H9 (cell line): Measurements from ENCODE around the gene OR2T1. TPM values are rescaled to one million over a fixed set of nuclear protein-coding genes. Genes with fewer than 3 reads are reported as not detected.

Experiments
- DNase-seq: peaks from one replicate; pipeline ENCODE4 v3.0.0-alpha.2; 2017
- H2AFZ ChIP-seq: one replicate; pipeline ENCODE4 v1.6.1; 2013; ENCODE audit warnings: mild to moderate bottlenecking, low read length, control low read depth, moderate library complexity
- H2AK5ac ChIP-seq: 2 replicates; pipeline ENCODE4 v1.6.1; 2013; ENCODE audit warnings: low read length, control low read depth, mixed read lengths; ENCODE audit not compliant: insufficient read length
- H2BK120ac ChIP-seq: one replicate; pipeline ENCODE4 v1.6.1; 2013; ENCODE audit warnings: low read depth, mild to moderate bottlenecking, low read length, control low read depth, inconsistent platforms; ENCODE audit not compliant: poor library complexity, severe bottlenecking
- H2BK12ac ChIP-seq: 2 replicates; pipeline ENCODE4 v1.6.1; 2013; ENCODE audit warnings: low read length, control low read depth, mixed read lengths, low read depth; ENCODE audit not compliant: insufficient read length
- H2BK15ac ChIP-seq: 2 replicates; pipeline ENCODE4 v1.6.1; 2013; ENCODE audit warnings: low read depth, low read length, control low read depth
- H2BK20ac ChIP-seq: one replicate; pipeline ENCODE4 v1.6.1; 2013; ENCODE audit warnings: low read depth, mild to moderate bottlenecking, low read length, control low read depth, inconsistent platforms; ENCODE audit not compliant: poor library complexity, severe bottlenecking
- H2BK5ac ChIP-seq: 2 replicates; pipeline ENCODE4 v1.6.1; 2013; ENCODE audit warnings: low read length, control low read depth, mixed read lengths; ENCODE audit not compliant: insufficient read length
- H3K14ac ChIP-seq: 2 replicates; pipeline ENCODE4 v1.6.1; 2013; ENCODE audit warnings: low read length, control low read depth; ENCODE audit not compliant: insufficient read depth
- H3K18ac ChIP-seq: 2 replicates; pipeline ENCODE4 v1.6.1; 2013; ENCODE audit warnings: low read depth, mild to moderate bottlenecking, mixed read lengths, low read length, control low read depth; ENCODE audit not compliant: insufficient read length
- H3K23ac ChIP-seq: 2 replicates; pipeline ENCODE4 v1.6.1; 2013; ENCODE audit warnings: low read length, control low read depth, mixed read lengths, low read depth; ENCODE audit not compliant: insufficient read length
- H3K23me2 ChIP-seq: 2 replicates; pipeline ENCODE4 v1.6.1; 2013; ENCODE audit warnings: low read depth, mild to moderate bottlenecking, mixed read lengths, low read length, control low read depth; ENCODE audit not compliant: insufficient read length, poor library complexity, severe bottlenecking
- H3K27ac ChIP-seq: 2 replicates; pipeline ENCODE4 v1.5.1; 2013; ENCODE audit warnings: low read length, control low read depth, mixed read lengths, low read depth; ENCODE audit not compliant: insufficient read length
- H3K27me3 ChIP-seq: 2 replicates; pipeline ENCODE4 v1.6.1; 2013; ENCODE audit warnings: low read length, control low read depth, inconsistent platforms; ENCODE audit not compliant: insufficient read depth
- H3K4ac ChIP-seq: 2 replicates; pipeline ENCODE4 v1.6.1; 2013; ENCODE audit warnings: low read depth, mild to moderate bottlenecking, control low read depth, inconsistent platforms, low read length, moderate library complexity
- H3K4me1 ChIP-seq: 2 replicates; pipeline ENCODE4 v1.6.1; 2013; ENCODE audit warnings: low read length, control low read depth, inconsistent platforms; ENCODE audit not compliant: insufficient read depth
- H3K4me2 ChIP-seq: 2 replicates; pipeline ENCODE4 v1.6.1; 2013; ENCODE audit warnings: low read length, control low read depth, mixed read lengths; ENCODE audit not compliant: insufficient read length, insufficient read depth
- H3K56ac ChIP-seq: 2 replicates; pipeline ENCODE4 v1.6.1; 2013; ENCODE audit warnings: low read depth, mild to moderate bottlenecking, mixed read lengths, low read length, control low read depth; ENCODE audit not compliant: insufficient read length
- H3K79me1 ChIP-seq: 2 replicates; pipeline ENCODE4 v1.6.1; 2013; ENCODE audit warnings: low read depth, mild to moderate bottlenecking, moderate library complexity, low read length, control low read depth, inconsistent platforms; ENCODE audit not compliant: insufficient read depth, poor library complexity, severe bottlenecking
- H3K79me2 ChIP-seq: 2 replicates; pipeline ENCODE4 v1.6.1; 2013; ENCODE audit warnings: low read length, control low read depth, inconsistent platforms; ENCODE audit not compliant: insufficient read depth
- H3K9ac ChIP-seq: 2 replicates; pipeline ENCODE4 v1.6.1; 2013; ENCODE audit warnings: low read length, control low read depth, mixed read lengths; ENCODE audit not compliant: insufficient read length; ENCODE audit errors: extremely low read depth
- H3K9me3 ChIP-seq: one replicate; pipeline ENCODE4 v1.6.1; 2013; ENCODE audit warnings: low read depth, low read length, inconsistent platforms; ENCODE audit not compliant: control insufficient read depth
- H3T11ph ChIP-seq: one replicate; pipeline ENCODE4 v1.6.1; 2013; ENCODE audit warnings: mild to moderate bottlenecking, low read length, control low read depth, inconsistent platforms
- H4K20me1 ChIP-seq: one replicate; pipeline ENCODE4 v1.6.1; 2013; ENCODE audit not compliant: control insufficient read depth, insufficient read length, insufficient read depth
- H4K5ac ChIP-seq: 2 replicates; pipeline ENCODE4 v1.6.1; 2013; ENCODE audit warnings: low read depth, mild to moderate bottlenecking, mixed read lengths, low read length, control low read depth; ENCODE audit not compliant: insufficient read length
- H4K8ac ChIP-seq: replicated peaks from 2 replicates; pipeline ENCODE4 v1.6.1; 2013; ENCODE audit warnings: low read length, control low read depth, mixed read lengths, low read depth; ENCODE audit not compliant: insufficient read length
- H4K91ac ChIP-seq: 2 replicates; pipeline ENCODE4 v1.6.1; 2013; ENCODE audit warnings: low read depth, mild to moderate bottlenecking, moderate library complexity, mixed read lengths, low read length, control low read depth; ENCODE audit not compliant: insufficient read length
- H3K27ac Mint-ChIP-seq, 3 experiments: 2 replicates in 2 of 3; 3 replicates in 1 of 3; pipeline ENCODE4 v1.8.0; 2020 to 2021; ENCODE audit warnings: mixed read lengths in 3 of 3, mild to moderate bottlenecking in 1 of 3, moderate library complexity in 1 of 3
- H3K27me3 Mint-ChIP-seq: 2 replicates; pipeline ENCODE4 v1.8.0; 2021; ENCODE audit warnings: low read depth, mild to moderate bottlenecking, moderate library complexity, mixed read lengths
- H3K36me3 Mint-ChIP-seq, 3 experiments: 2 replicates in 2 of 3; 3 replicates in 1 of 3; pipeline ENCODE4 v1.8.0; 2020 to 2021; ENCODE audit warnings: low read depth in 3 of 3, mixed read lengths in 3 of 3; ENCODE audit not compliant: insufficient read depth in 1 of 3
- H3K4me1 Mint-ChIP-seq, 2 experiments: 2 replicates each; pipeline ENCODE4 v1.8.0; 2020; ENCODE audit warnings: mixed read lengths in 2 of 2
- H3K4me3 Mint-ChIP-seq, 2 experiments: 2 replicates in 1 of 2; 3 replicates in 1 of 2; pipeline ENCODE4 v1.8.0; 2020 to 2021; ENCODE audit warnings: mild to moderate bottlenecking in 2 of 2, mixed read lengths in 2 of 2, moderate library complexity in 1 of 2
- H3K9me3 Mint-ChIP-seq, 2 experiments: 2 replicates in 1 of 2; 3 replicates in 1 of 2; pipeline ENCODE4 v1.8.0; 2020; ENCODE audit warnings: mild to moderate bottlenecking in 2 of 2, mixed read lengths in 2 of 2, moderate library complexity in 1 of 2
- WGBS: extraction: QIAGEN DNeasy Blood & Tissue Kit; methylation state at CpG from one replicate; pipeline ENCODE4 v1.1.7; 2013; ENCODE audit warnings: missing lambda C conversion rate, low lambda C conversion rate, mixed read lengths; ENCODE audit not compliant: insufficient read length; ENCODE audit errors: extremely low coverage; 5-methylcytosine and 5-hydroxymethylcytosine counted together
- total RNA-seq: library from RNA; stranded (reverse); gene quantifications from 2 replicates; pipeline ENCODE4 v1.2.1, GENCODE V29; 2021
- TF ChIP-seq, protein P1 (sequence below): fragments of 200-600 bp; sonication (generic); conservative IDR thresholded peaks from 3 replicates; pipeline ENCODE4 v1.8.0; 2021; ENCODE audit warnings: antibody characterized with exemption, mild to moderate bottlenecking

Gene OR2T1
- total RNA-seq, 1 experiment from 2014 or later: not detected

DNA sequence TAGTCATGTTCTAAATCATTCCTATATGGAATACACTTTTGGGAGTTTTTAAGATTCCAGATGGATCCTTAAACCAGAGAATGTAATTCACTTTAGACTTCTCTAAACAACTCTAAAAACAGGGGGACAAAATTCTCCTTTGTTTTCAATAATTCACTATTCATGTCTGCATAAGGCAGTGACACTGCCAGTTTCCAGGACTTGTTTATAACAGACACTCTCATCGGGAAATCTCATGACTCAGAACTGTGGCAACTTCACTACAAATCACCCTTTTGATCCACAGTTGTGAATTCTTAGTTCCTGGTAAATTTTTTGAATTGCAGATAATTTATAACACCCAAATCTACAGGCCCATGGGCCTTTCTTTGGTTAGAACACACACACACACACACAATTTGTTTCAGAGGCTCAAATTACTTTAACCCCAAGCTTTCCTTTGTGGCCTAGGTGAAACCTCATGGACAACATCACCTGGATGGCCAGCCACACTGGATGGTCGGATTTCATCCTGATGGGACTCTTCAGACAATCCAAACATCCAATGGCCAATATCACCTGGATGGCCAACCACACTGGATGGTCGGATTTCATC is 41.6 kb upstream of the OR2T1 start, which contains the start of gene OR2T4:
Gene OR2T4 (plus strand): TSS at position 545 of the 595 bp plus-strand sequence. CDS start 0 bp downstream, at position 545.
- H4K91ac ChIP-seq: no peak within 1 kb of the TSS
- no peak within 1 kb of the TSS for H3K4me2 ChIP-seq
- H3K79me1 ChIP-seq: no peaks in the 10 kb centered on the region
- no peak for DNase-seq
- TF ChIP-seq, protein P1, sequence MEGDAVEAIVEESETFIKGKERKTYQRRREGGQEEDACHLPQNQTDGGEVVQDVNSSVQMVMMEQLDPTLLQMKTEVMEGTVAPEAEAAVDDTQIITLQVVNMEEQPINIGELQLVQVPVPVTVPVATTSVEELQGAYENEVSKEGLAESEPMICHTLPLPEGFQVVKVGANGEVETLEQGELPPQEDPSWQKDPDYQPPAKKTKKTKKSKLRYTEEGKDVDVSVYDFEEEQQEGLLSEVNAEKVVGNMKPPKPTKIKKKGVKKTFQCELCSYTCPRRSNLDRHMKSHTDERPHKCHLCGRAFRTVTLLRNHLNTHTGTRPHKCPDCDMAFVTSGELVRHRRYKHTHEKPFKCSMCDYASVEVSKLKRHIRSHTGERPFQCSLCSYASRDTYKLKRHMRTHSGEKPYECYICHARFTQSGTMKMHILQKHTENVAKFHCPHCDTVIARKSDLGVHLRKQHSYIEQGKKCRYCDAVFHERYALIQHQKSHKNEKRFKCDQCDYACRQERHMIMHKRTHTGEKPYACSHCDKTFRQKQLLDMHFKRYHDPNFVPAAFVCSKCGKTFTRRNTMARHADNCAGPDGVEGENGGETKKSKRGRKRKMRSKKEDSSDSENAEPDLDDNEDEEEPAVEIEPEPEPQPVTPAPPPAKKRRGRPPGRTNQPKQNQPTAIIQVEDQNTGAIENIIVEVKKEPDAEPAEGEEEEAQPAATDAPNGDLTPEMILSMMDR: no peak
- Mint-ChIP-seq H3K4me3 (no peak within 1 kb of the TSS; a peak in 1 of 5 replicates), H3K27ac (no peak within 1 kb of the TSS), H3K9me3 (peaks cover 90 to 93% of the 10 kb centered on the region in 2 experiments), H3K27me3 (no peaks in the 10 kb centered on the region), H3K36me3 (peaks cover 0 to 30% (median 7%) of the 10 kb centered on the region in 3 experiments; a peak in 4 of 7 replicates), H3K4me1 (no peaks in the 10 kb centered on the region)
- no peaks in the 10 kb centered on the region for H3K4me1 ChIP-seq
- H3K18ac ChIP-seq: no peak within 1 kb of the TSS
- H4K5ac ChIP-seq: no peak within 1 kb of the TSS
- no peak within 1 kb of the TSS for H3K56ac ChIP-seq
- no peak within 1 kb of the TSS for H2AK5ac ChIP-seq
- no peak within 1 kb of the TSS for H4K8ac ChIP-seq
- H2BK20ac ChIP-seq: no peak within 1 kb of the TSS
- no peak within 1 kb of the TSS for H2AFZ ChIP-seq
- WGBS: no CpG with 5 or more reads among the region's 3 CpGs
- H3K23me2 ChIP-seq: no peaks in the 10 kb centered on the region
- no peak within 1 kb of the TSS for H2BK5ac ChIP-seq
- no peak within 1 kb of the TSS for H3K14ac ChIP-seq
- no peak within 1 kb of the TSS for H2BK120ac ChIP-seq
- no peak within 1 kb of the TSS for H3K23ac ChIP-seq
- H3K79me2 ChIP-seq: no peaks in the 10 kb centered on the region
- H3K9ac ChIP-seq: no peak within 1 kb of the TSS
- H3K27ac ChIP-seq: no peak within 1 kb of the TSS
- H3K27me3 ChIP-seq: no peaks in the 10 kb centered on the region
- H4K20me1 ChIP-seq: no peaks in the 10 kb centered on the region
- no peak within 1 kb of the TSS for H3T11ph ChIP-seq
- H3K4ac ChIP-seq: no peak within 1 kb of the TSS
- H2BK12ac ChIP-seq: no peak within 1 kb of the TSS
- H2BK15ac ChIP-seq: no peak within 1 kb of the TSS
- H3K9me3 ChIP-seq: peaks cover 81% of the 10 kb centered on the region
